H1 (cell line): ENCODE data around the gene FOXC1. TPM values are rescaled to one million over a fixed set of nuclear protein-coding genes. Genes with fewer than 3 reads are reported as not detected.

Source experiments
- CTCF ChIA-PET: fragments of 300-600 bp; sonication (Branson Sonifier 250); formaldehyde crosslinking; loops from one replicate; lab custom pipeline; 2021; ENCODE audit not compliant: partially characterized antibody; lab: Charles Lee
- POLR2A ChIA-PET: fragments of 300-600 bp; sonication (Branson Sonifier 250); formaldehyde crosslinking; loops from one replicate; lab custom pipeline; 2021; ENCODE audit warnings: inconsistent platforms; ENCODE audit not compliant: partially characterized antibody; lab: Charles Lee
- DNase-seq, 2 experiments: peaks; one replicate each; pipeline versions ENCODE4 v3.0.0 to v3.0.0-alpha.2; 2010 to 2022; ENCODE audit warnings: low spot score in 2 of 2, low read depth in 1 of 2, mixed read lengths in 1 of 2
- FAIRE-seq: peaks from 2 replicates; lab custom pipeline; 2011; peaks lifted over from hg19 to GRCh38; lab: Jason Lieb, UNC
- H2AFZ ChIP-seq: 2 replicates; pipeline ENCODE4 v1.8.1; 2012; ENCODE audit warnings: low read length, inconsistent platforms
- H2AK5ac ChIP-seq: 2 replicates; pipeline ENCODE4 v1.6.1; 2013; ENCODE audit warnings: low read depth, low read length
- H2BK120ac ChIP-seq: replicated peaks from 2 replicates; pipeline ENCODE3; 2013; ENCODE audit warnings: low read depth, low read length, inconsistent platforms
- H2BK12ac ChIP-seq: 2 replicates; pipeline ENCODE4 v1.6.1; 2013; ENCODE audit warnings: low read depth, low read length
- H2BK15ac ChIP-seq: 2 replicates; pipeline ENCODE4 v1.6.1; 2013; ENCODE audit warnings: low read length
- H2BK20ac ChIP-seq: 2 replicates; pipeline ENCODE4 v1.6.1; 2013; ENCODE audit warnings: low read length
- H2BK5ac ChIP-seq: 2 replicates; pipeline ENCODE4 v1.6.1; 2013; ENCODE audit warnings: low read depth, low read length
- H3K14ac ChIP-seq: 2 replicates; pipeline ENCODE4 v1.6.1; 2013; ENCODE audit warnings: inconsistent platforms; ENCODE audit not compliant: insufficient read length
- H3K18ac ChIP-seq: 2 replicates; pipeline ENCODE4 v1.6.1; 2013; ENCODE audit warnings: low read length; ENCODE audit errors: extremely low read depth
- H3K23ac ChIP-seq: 2 replicates; pipeline ENCODE4 v1.6.1; 2013; ENCODE audit warnings: inconsistent platforms; ENCODE audit not compliant: insufficient read length
- H3K23me2 ChIP-seq: 2 replicates; pipeline ENCODE4 v1.6.1; 2013; ENCODE audit warnings: low read depth, low read length
- H3K27ac ChIP-seq: 2 replicates; pipeline ENCODE4 v1.6.1; 2011; ENCODE audit warnings: low read depth, low read length, inconsistent platforms
- H3K27me3 ChIP-seq, 4 experiments: replicated peaks in 1 of 4; 1 replicate in 1 of 4; 2 replicates in 3 of 4; pipeline versions ENCODE4 v1.6.1 to v1.8.1; 2011 to 2013; ENCODE audit warnings: low read length in 3 of 4, mild to moderate bottlenecking in 3 of 4, inconsistent platforms in 2 of 4, mixed read lengths in 2 of 4, moderate library complexity in 1 of 4; ENCODE audit not compliant: control insufficient read depth in 3 of 4, insufficient read depth in 3 of 4; ENCODE audit errors: extremely low read depth in 1 of 4
- H3K36me3 ChIP-seq, 4 experiments: 2 replicates each; pipeline versions ENCODE4 v1.6.1 to v1.8.1; 2011 to 2013; ENCODE audit warnings: mild to moderate bottlenecking in 4 of 4, low read length in 3 of 4, moderate library complexity in 2 of 4, control low read depth in 1 of 4, inconsistent platforms in 1 of 4; ENCODE audit not compliant: insufficient read depth in 4 of 4, control insufficient read depth in 2 of 4
- H3K4ac ChIP-seq: replicated peaks from 2 replicates; pipeline ENCODE3; 2013; ENCODE audit warnings: low read length, low read depth, mixed read lengths, inconsistent platforms; ENCODE audit not compliant: insufficient read length
- H3K4me1 ChIP-seq, 4 experiments: replicated peaks in 1 of 4; 1 replicate in 1 of 4; 2 replicates in 3 of 4; pipeline versions ENCODE4 v1.6.1 to v1.8.1; 2011 to 2013; ENCODE audit warnings: low read length in 3 of 4, inconsistent platforms in 2 of 4, mixed read lengths in 1 of 4; ENCODE audit not compliant: insufficient read depth in 4 of 4, control insufficient read depth in 3 of 4
- H3K4me2 ChIP-seq, 2 experiments: 2 replicates each; pipeline versions ENCODE4 v1.6.1 to v1.8.1; 2011 to 2013; ENCODE audit warnings: low read depth in 2 of 2, low read length in 2 of 2, control low read depth in 1 of 2, inconsistent platforms in 1 of 2, mild to moderate bottlenecking in 1 of 2; ENCODE audit not compliant: insufficient read depth in 1 of 2
- H3K4me3 ChIP-seq, 4 experiments: fragments of 200-600, 300-600 bp in 1 of 4; sonication (generic), shearing (Covaris generic), sonication (Bioruptor Twin) in 1 of 4; 2 replicates each; pipeline versions ENCODE4 v1.5.1 to v1.8.1; 2011 to 2016; ENCODE audit warnings: low read length in 4 of 4, low read depth in 3 of 4, control low read depth in 2 of 4, inconsistent platforms in 2 of 4, mild to moderate bottlenecking in 2 of 4, mixed read lengths in 1 of 4, moderate library complexity in 1 of 4; ENCODE audit not compliant: insufficient read depth in 2 of 4; ENCODE audit errors: extremely low read depth in 1 of 4
- H3K56ac ChIP-seq: replicated peaks from 2 replicates; pipeline ENCODE3; 2013; ENCODE audit warnings: low read depth, mild to moderate bottlenecking, mixed read lengths, low read length, inconsistent platforms; ENCODE audit not compliant: insufficient read length
- H3K79me1 ChIP-seq: 2 replicates; pipeline ENCODE4 v1.6.1; 2013; ENCODE audit warnings: low read depth, low read length, control low read depth
- H3K79me2 ChIP-seq, 2 experiments: 2 replicates each; pipeline versions ENCODE4 v1.6.1 to v1.8.1; 2012 to 2013; ENCODE audit warnings: low read length in 2 of 2, mild to moderate bottlenecking in 2 of 2, inconsistent platforms in 1 of 2; ENCODE audit not compliant: insufficient read depth in 2 of 2, control insufficient read depth in 1 of 2
- H3K9ac ChIP-seq, 4 experiments: replicated peaks in 1 of 4; 1 replicate in 1 of 4; 2 replicates in 3 of 4; pipeline versions ENCODE4 v1.6.1 to v1.8.1; 2011 to 2013; ENCODE audit warnings: low read depth in 3 of 4, low read length in 3 of 4, control low read depth in 2 of 4, mild to moderate bottlenecking in 2 of 4, moderate library complexity in 2 of 4, inconsistent platforms in 1 of 4; ENCODE audit errors: extremely low read depth in 1 of 4
- H3K9me3 ChIP-seq, 2 experiments: 2 replicates each; pipeline versions ENCODE4 v1.6.1 to v1.8.1; 2012 to 2013; ENCODE audit warnings: mild to moderate bottlenecking in 2 of 2, moderate library complexity in 2 of 2, control low read depth in 1 of 2, inconsistent platforms in 1 of 2, low read depth in 1 of 2, low read length in 1 of 2, mixed read lengths in 1 of 2; ENCODE audit not compliant: insufficient read depth in 2 of 2
- H4K20me1 ChIP-seq, 2 experiments: replicated peaks in 1 of 2; 2 replicates each; pipeline versions ENCODE3 to v1.8.1; 2011 to 2013; ENCODE audit warnings: inconsistent platforms in 2 of 2, low read length in 2 of 2, mild to moderate bottlenecking in 1 of 2; ENCODE audit not compliant: insufficient read depth in 2 of 2, control insufficient read depth in 1 of 2
- H4K5ac ChIP-seq: 2 replicates; pipeline ENCODE4 v1.6.1; 2013; ENCODE audit warnings: low read length, low read depth, mixed read lengths, inconsistent platforms; ENCODE audit not compliant: insufficient read length
- H4K8ac ChIP-seq: 2 replicates; pipeline ENCODE4 v1.8.0; 2013; ENCODE audit warnings: mild to moderate bottlenecking, moderate library complexity, low read length, inconsistent platforms; ENCODE audit not compliant: insufficient read depth; ENCODE audit errors: extremely low read depth
- H4K91ac ChIP-seq: replicated peaks from 2 replicates; pipeline ENCODE3; 2013; ENCODE audit warnings: low read length, mixed read lengths, inconsistent platforms; ENCODE audit not compliant: insufficient read length
- GTF2F1 ChIP-seq: IDR thresholded peaks from 2 replicates; pipeline ENCODE4 v1.6.1; 2012; ENCODE audit warnings: low read depth, low read length, improper control_type of control experiment, borderline replicate concordance
- KDM5A ChIP-seq: fragments of 200-600 bp; IDR thresholded peaks from 2 replicates; pipeline ENCODE4 v1.7.1; 2012; ENCODE audit warnings: mild to moderate bottlenecking, low read length, inconsistent platforms, mixed read lengths
- POLR2A ChIP-seq, 2 experiments: IDR thresholded peaks; 1 replicate in 1 of 2; 2 replicates in 1 of 2; pipeline ENCODE4 v1.6.1; 2011; ENCODE audit warnings: low read depth in 2 of 2, low read length in 2 of 2, mild to moderate bottlenecking in 2 of 2; ENCODE audit errors: control extremely low read depth in 1 of 2
- RXRA ChIP-seq: IDR thresholded peaks from 2 replicates; pipeline ENCODE4 v1.6.1; 2011; ENCODE audit warnings: low read depth, mild to moderate bottlenecking, low read length, moderate library complexity; ENCODE audit not compliant: insufficient read depth
- WGBS, 2 experiments: shearing (Covaris generic) in 1 of 2; methylation state at CpG; one replicate each; pipeline versions ENCODE4 v1.1.6 to v1.1.7; 2013 to 2015; ENCODE audit warnings: low lambda C conversion rate in 2 of 2, mixed read lengths in 2 of 2, inconsistent platforms in 1 of 2, low coverage in 1 of 2, missing lambda C conversion rate in 1 of 2; ENCODE audit not compliant: insufficient replicate concordance in 2 of 2, insufficient coverage in 1 of 2, insufficient read length in 1 of 2; ENCODE audit errors: extremely low coverage in 1 of 2, missing lambda C conversion rate in 1 of 2; 5-methylcytosine and 5-hydroxymethylcytosine counted together
- polyA plus RNA-seq, 7 experiments: library from polyadenylated mRNA; depleted of rRNA in 3 of 7; stranded (reverse) in 5 of 7; unstranded in 2 of 7; fragments of >200 nt in 5 of 7; fragments of 200-250 nt in 2 of 7; gene quantifications; 1 replicate in 5 of 7; 2 replicates in 1 of 7; 4 replicates in 1 of 7; pipeline versions ENCODE4 v1.2.1 to v1.2.3, GENCODE V29; 2011 to 2013; ENCODE audit warnings: missing spikeins in 2 of 7, mixed read lengths in 2 of 7
- total RNA-seq: library from RNA; stranded (reverse); fragmentation: NEBNext Ultra II Directional; extraction: Animal tissue kit (Norgen Biotek cat#: 25700); gene quantifications from 2 replicates; pipeline ENCODE4 v1.2.1, GENCODE V29; 2021
- TF ChIP-seq, protein P1 (sequence below): IDR thresholded peaks from 2 replicates; pipeline ENCODE4 v1.6.1; 2012; ENCODE audit warnings: inconsistent platforms

Gene FOXC1
- total and polyA plus RNA-seq, 2 of the 8 experiments (the other 6 are each of a cell fraction or from before 2014, with no cell fraction given): 0.22 TPM; not detected in 1

DNA sequence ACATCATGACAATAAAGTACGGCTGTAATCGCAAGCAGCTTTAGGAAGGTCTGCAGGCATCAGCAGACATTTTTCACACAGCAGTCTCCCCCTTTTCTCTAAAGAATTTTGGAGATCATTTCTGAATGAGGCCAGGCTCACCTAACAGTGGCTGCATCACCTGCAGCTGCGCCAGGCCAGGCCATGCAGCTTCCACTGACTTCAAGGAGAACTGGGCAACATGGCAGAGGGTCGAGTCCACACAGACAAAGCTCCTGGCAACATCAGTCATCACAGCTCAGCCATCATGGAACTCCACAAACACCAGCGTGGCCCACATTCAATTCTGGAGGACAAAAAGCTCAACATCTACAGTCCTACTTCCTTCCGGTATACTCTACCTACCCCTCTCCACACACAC is 17.8 kb upstream of the FOXC1 start:
- no peak overlapping the region for H4K5ac ChIP-seq
- no peak overlapping the region for H2BK20ac ChIP-seq
- POLR2A ChIA-PET: no interaction called here
- no peaks in the 10 kb centered on the region for H3K79me1 ChIP-seq
- no peak overlapping the region for H3K4me3 ChIP-seq
- H2BK120ac ChIP-seq: no peak overlapping the region
- H4K8ac ChIP-seq: no peak overlapping the region
- no peak overlapping the region for H2AFZ ChIP-seq
- H3K18ac ChIP-seq: no peak overlapping the region
- no peak overlapping the region for H3K23ac ChIP-seq
- H3K9ac ChIP-seq: no peak overlapping the region
- H2BK15ac ChIP-seq: no peak overlapping the region
- peaks cover 0 to 2% (median 1%) of the 10 kb centered on the region in 4 experiments; a peak in 4 of 7 replicates for H3K4me1 ChIP-seq
- no peak for FAIRE-seq
- H3K36me3 ChIP-seq: no peaks in the 10 kb centered on the region
- no peak overlapping the region for H3K4ac ChIP-seq
- no peak overlapping the region for H2BK12ac ChIP-seq
- no peak overlapping the region for H4K91ac ChIP-seq
- H3K56ac ChIP-seq: no peak overlapping the region
- no peak overlapping the region for H2BK5ac ChIP-seq
- no peaks in the 10 kb centered on the region for H3K79me2 ChIP-seq
- H3K27me3 ChIP-seq: no peaks in the 10 kb centered on the region; a peak in 1 of 7 replicates
- no peak overlapping the region for H2AK5ac ChIP-seq
- H4K20me1 ChIP-seq: peaks cover 0 to 3% of the 10 kb centered on the region in 2 experiments
- CTCF ChIA-PET: interaction anchor here (0.6 to 1.3 kb wide), 7 partner anchors 17 to 840 kb away, joined by 3 to 4 read pairs (median 3); no protein-coding TSS in a partner anchor
- H3K27ac ChIP-seq: no peak overlapping the region
- peaks cover 3% of the 10 kb centered on the region; the same call in 1 of the 2 replicates for H3K23me2 ChIP-seq
- TF ChIP-seq, protein P1, sequence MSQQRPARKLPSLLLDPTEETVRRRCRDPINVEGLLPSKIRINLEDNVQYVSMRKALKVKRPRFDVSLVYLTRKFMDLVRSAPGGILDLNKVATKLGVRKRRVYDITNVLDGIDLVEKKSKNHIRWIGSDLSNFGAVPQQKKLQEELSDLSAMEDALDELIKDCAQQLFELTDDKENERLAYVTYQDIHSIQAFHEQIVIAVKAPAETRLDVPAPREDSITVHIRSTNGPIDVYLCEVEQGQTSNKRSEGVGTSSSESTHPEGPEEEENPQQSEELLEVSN: no peak
- TF ChIP-seq KDM5A: no peak
- TF ChIP-seq RXRA: no peak
- no peak for TF ChIP-seq GTF2F1
- TF ChIP-seq POLR2A (IDR thresholded peaks at IDR 0.05; ENCODE audit: control extremely low read depth in 1 of 2, low read depth in 2 of 2, low read length in 2 of 2): no peak
- H3K9me3 ChIP-seq: no peaks in the 10 kb centered on the region
- DNase-seq: peak in 1 of 2 experiments; percentile 26
- WGBS, 2 experiments: 91% methylated on average over 6 of the region's 6 CpGs; no CpG with 5 or more reads in 1 of the 2 experiments
- H3K14ac ChIP-seq: no peak overlapping the region
- H3K4me2 ChIP-seq: no peak overlapping the region
